Left lung (tissue), 10 donors: Measurements from ENCODE around the gene MYG1. TPM values are rescaled to one million over a fixed set of nuclear protein-coding genes. Genes with fewer than 3 reads are reported as not detected.

ENCODE experiments used
- ATAC-seq: fragments of 200-7000 bp; cut with Tn5 transposase; one replicate; pipeline ENCODE4 v1.9.1; 2020; ENCODE audit warnings: moderate library complexity
- DNase-seq, 4 donors: peaks; one replicate each; pipeline ENCODE4 v3.0.0-alpha.2; 2013 to 2020
- H3K27ac ChIP-seq, 2 donors: fragments of 200-600 bp; sonication (generic) in 1 of 2; one replicate each; pipeline versions ENCODE4 v1.5.0 to v1.8.0; 2020 to 2021
- H3K27me3 ChIP-seq, 2 donors: fragments of 200-600 bp; sonication (generic) in 1 of 2; one replicate each; pipeline versions ENCODE4 v1.5.0 to v1.8.0; 2020 to 2021
- H3K36me3 ChIP-seq, 2 donors: fragments of 200-600 bp; sonication (generic) in 1 of 2; one replicate each; pipeline versions ENCODE4 v1.5.0 to v1.8.0; 2020 to 2021
- H3K4me1 ChIP-seq, 2 donors: fragments of 200-600 bp; one replicate each; pipeline ENCODE4 v1.8.0; 2021
- H3K4me3 ChIP-seq, 2 donors: fragments of 200-600 bp; sonication (generic) in 1 of 2; one replicate each; pipeline versions ENCODE4 v1.5.0 to v1.8.0; 2020 to 2021; ENCODE audit warnings: mild to moderate bottlenecking in 1 of 2
- H3K9me3 ChIP-seq, 2 donors: fragments of 200-600 bp; sonication (generic) in 1 of 2; one replicate each; pipeline versions ENCODE4 v1.5.0 to v1.8.0; 2020 to 2021
- intact Hi-C, 2 donors: fragments of 100-400 bp; cut with DNase I; formaldehyde crosslinking; loops; one replicate each; pipeline versions ENCODE4 v1.11.2 to v1.14.2; 2022
- polyA plus RNA-seq, 6 donors: library from polyadenylated mRNA; unstranded; fragments of 120-200 nt; gene quantifications; one replicate each; pipeline ENCODE4 v1.2.1, GENCODE V29; 2013; ENCODE audit not compliant: insufficient read length in 6 of 6
- total RNA-seq, 2 donors: library from RNA; stranded (reverse); fragmentation: NEBNext Ultra II Directional; extraction: Animal tissue kit (Norgen Biotek cat#: 25700); gene quantifications; one replicate each; pipeline ENCODE4 v1.2.1, GENCODE V29; 2021
- TF ChIP-seq, protein P1 (sequence below), 2 donors: fragments of 200-600 bp; sonication (generic) in 1 of 2; IDR thresholded peaks; one replicate each; pipeline versions ENCODE4 v1.5.0 to v1.8.0; 2021; ENCODE audit warnings: antibody characterized with exemption in 2 of 2
- donor health status: DM: no; HTN: yes; CAD: no.
- donor health status: DM: no; HTN: no; CAD: no.

Gene MYG1
- total and polyA plus RNA-seq, 8 donors: 27.7 to 51.0 (median 46.7) TPM

DNA sequence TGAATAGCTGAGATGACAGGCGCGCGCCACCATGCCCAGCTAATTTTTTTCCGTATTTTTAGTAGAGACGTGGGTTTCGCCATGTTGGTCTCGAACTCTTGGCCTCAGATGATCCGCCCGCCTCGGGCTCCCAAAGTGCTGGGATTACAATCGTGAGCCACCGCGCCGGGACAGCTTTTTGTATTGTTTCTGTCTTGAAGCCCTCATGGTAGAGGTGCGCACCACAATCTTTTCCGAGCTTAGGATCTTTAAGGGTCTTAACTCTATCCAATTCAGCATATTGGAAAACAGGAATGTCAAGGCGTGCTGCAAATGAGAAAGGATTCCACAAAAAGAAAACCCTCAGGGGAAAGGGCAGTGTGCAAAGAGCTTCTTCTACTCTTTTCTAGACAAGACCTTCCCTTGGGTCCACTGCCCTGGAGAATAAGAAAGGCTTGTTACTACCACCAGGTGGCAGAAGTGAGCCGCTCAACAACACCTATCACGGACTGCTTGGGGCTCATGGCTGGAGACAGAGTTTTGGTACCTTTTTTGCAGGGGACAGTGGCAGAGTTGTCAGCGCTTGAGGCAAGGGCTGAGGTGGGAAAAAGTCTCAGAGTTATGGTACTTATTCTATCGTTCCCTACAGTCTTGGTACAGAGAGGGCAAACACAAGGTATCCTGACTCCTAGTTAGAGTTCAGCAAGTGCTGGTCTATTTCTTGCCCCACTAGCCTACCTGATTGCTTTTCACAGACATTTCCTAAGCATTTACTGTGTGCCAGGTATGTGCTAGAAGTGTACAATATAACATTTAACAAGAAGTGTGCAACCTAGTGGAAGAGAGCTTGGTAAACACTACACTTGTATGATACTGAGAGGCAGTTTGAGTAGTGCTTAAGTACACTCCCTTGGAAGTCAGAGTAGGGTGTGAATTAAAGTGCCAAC is 53.1 kb downstream of the MYG1 start:
- DNase-seq: peak in 3 of 4 donors; percentile 78 to 92 (median 82)
- peaks cover 4 to 13% of the 10 kb centered on the region in 2 donors for H3K4me1 ChIP-seq
- peak; percentile 97 for ATAC-seq
- TF ChIP-seq, protein P1, sequence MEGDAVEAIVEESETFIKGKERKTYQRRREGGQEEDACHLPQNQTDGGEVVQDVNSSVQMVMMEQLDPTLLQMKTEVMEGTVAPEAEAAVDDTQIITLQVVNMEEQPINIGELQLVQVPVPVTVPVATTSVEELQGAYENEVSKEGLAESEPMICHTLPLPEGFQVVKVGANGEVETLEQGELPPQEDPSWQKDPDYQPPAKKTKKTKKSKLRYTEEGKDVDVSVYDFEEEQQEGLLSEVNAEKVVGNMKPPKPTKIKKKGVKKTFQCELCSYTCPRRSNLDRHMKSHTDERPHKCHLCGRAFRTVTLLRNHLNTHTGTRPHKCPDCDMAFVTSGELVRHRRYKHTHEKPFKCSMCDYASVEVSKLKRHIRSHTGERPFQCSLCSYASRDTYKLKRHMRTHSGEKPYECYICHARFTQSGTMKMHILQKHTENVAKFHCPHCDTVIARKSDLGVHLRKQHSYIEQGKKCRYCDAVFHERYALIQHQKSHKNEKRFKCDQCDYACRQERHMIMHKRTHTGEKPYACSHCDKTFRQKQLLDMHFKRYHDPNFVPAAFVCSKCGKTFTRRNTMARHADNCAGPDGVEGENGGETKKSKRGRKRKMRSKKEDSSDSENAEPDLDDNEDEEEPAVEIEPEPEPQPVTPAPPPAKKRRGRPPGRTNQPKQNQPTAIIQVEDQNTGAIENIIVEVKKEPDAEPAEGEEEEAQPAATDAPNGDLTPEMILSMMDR (IDR thresholded peaks at IDR 0.05): peak; percentile 93 to 94
- H3K9me3 ChIP-seq: no peaks in the 10 kb centered on the region
- H3K27me3 ChIP-seq: no peaks in the 10 kb centered on the region
- H3K4me3 ChIP-seq: no peak overlapping the region
- intact Hi-C loops: loop anchor here in 1 of 2 donors (5.0 kb wide), 1 partner anchor 70 kb away; the partner anchor contains the start of gene AMHR2
- H3K36me3 ChIP-seq: no peaks in the 10 kb centered on the region
- peak overlapping the region; percentile 39 to 53 for H3K27ac ChIP-seq

DNA sequence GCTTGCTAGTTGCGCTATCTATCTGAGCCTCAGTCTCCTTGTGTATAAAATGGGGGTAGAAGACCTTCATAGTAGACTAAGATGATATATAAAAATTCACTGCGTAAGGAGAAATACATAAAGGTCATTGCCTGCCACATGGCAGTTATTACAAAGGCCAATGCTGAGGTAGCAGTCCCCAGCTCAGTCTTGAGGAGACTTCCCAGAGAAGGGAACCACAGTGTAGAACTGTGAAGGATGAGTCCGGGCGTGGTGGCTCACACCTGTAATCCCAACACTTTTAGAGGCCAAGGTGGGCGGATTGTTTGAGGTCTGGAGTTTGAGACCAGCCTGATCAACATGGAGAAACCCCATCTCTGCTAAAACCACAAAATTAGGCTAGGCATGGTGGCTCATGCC is 53.8 kb downstream of the MYG1 start:
- Histone ChIP-seq H3K27me3 (no peaks in the 10 kb centered on the region), H3K27ac (no peak overlapping the region), H3K4me1 (peaks cover 4 to 13% of the 10 kb centered on the region in 2 donors), H3K9me3 (no peaks in the 10 kb centered on the region), H3K36me3 (no peaks in the 10 kb centered on the region), H3K4me3 (no peak overlapping the region)
- no peak for DNase-seq
- peak; percentile 7 for ATAC-seq
- intact Hi-C loops: loop anchor here in 1 of 2 donors (5.0 kb wide), 1 partner anchor 69 kb away; the partner anchor contains the start of gene AMHR2
- TF ChIP-seq, protein P1 (IDR thresholded peaks at IDR 0.05): no peak

DNA sequence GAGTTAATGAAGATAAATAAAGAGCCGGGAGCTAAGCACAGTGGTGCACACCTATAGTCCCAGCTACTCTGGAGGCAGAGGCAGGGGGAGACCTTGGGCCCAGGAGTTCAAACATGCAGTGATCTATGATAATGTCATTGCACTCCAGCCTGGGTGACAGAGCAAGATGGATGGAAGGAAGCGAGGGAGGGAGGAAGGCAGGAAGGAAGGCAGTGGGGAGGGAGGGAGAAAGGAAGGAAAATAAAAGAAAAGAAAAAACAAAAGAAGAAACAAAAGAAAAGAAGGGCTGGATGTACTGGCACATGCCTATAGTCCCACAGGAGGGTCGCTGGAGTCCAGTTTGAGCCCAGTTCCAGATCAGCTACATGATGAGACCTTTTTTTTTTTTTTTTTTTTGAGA is 55.6 kb downstream of the MYG1 start:
- peaks cover 4 to 13% of the 10 kb centered on the region in 2 donors for H3K4me1 ChIP-seq
- TF ChIP-seq, protein P1 (IDR thresholded peaks at IDR 0.05): no peak
- intact Hi-C loops: no loop called here
- DNase-seq: no peak
- H3K4me3 ChIP-seq: no peak overlapping the region
- H3K27me3 ChIP-seq: no peaks in the 10 kb centered on the region
- no peaks in the 10 kb centered on the region for H3K36me3 ChIP-seq
- H3K27ac ChIP-seq: no peak overlapping the region
- H3K9me3 ChIP-seq: no peaks in the 10 kb centered on the region
- ATAC-seq: no peak

Other genes starting within 250 kb of the MYG1 start
- gene TNS2, start 249.6 kb upstream of the MYG1 start, total RNA-seq: 100 to 1,000 TPM; 112 to 129 TPM
- gene TNS2, start 249.6 kb upstream of the MYG1 start, polyA plus RNA-seq: 100 to 1,000 TPM; 101 to 164 (median 117) TPM
- gene SPRYD3, start 220.3 kb upstream of the MYG1 start, total RNA-seq: 10 to 100 TPM; 36.4 to 41.4 TPM
- 10 to 100 TPM; 14.2 to 19.3 (median 17.0) TPM for gene SPRYD3, start 220.3 kb upstream of the MYG1 start, polyA plus RNA-seq
- 10 to 100 TPM; 25.4 to 29.1 TPM for gene IGFBP6, start 202.0 kb upstream of the MYG1 start, total RNA-seq
- 10 to 100 TPM; 15.4 to 23.8 (median 22.2) TPM for gene IGFBP6, start 202.0 kb upstream of the MYG1 start, polyA plus RNA-seq
- gene SOAT2, start 196.2 kb upstream of the MYG1 start, total RNA-seq: not detected
- under 1 TPM; 0.13 to 0.42 (median 0.19) TPM for gene SOAT2, start 196.2 kb upstream of the MYG1 start, polyA plus RNA-seq
- gene ZNF740, start 119.0 kb upstream of the MYG1 start, total RNA-seq: 10 to 100 TPM; 34.6 to 39.2 TPM
- 10 to 100 TPM; 59.2 to 67.4 (median 65.2) TPM for gene ZNF740, start 119.0 kb upstream of the MYG1 start, polyA plus RNA-seq
- gene CSAD, start 118.8 kb upstream of the MYG1 start, total RNA-seq: 10 to 100 TPM; 33.1 to 36.3 TPM
- gene CSAD, start 118.8 kb upstream of the MYG1 start, polyA plus RNA-seq: 100 to 1,000 TPM in 2 of 6 donors, 10 to 100 TPM in 4; 71.5 to 109 (median 97.0) TPM
- gene ITGB7, start 92.4 kb upstream of the MYG1 start, total RNA-seq: 10 to 100 TPM in 1 of 2 donors, 1 to 10 TPM in 1; 3.8 to 10.9 TPM
- 1 to 10 TPM; 1.1 to 2.8 (median 1.7) TPM for gene ITGB7, start 92.4 kb upstream of the MYG1 start, polyA plus RNA-seq
- 10 to 100 TPM; 38.2 to 38.6 TPM for gene RARG, start 67.5 kb upstream of the MYG1 start, total RNA-seq
- 10 to 100 TPM; 43.1 to 62.5 (median 47.7) TPM for gene RARG, start 67.5 kb upstream of the MYG1 start, polyA plus RNA-seq
- gene ESPL1, start 31.4 kb upstream of the MYG1 start, total RNA-seq: 1 to 10 TPM; 2.8 to 4.1 TPM
- 10 to 100 TPM in 5 of 6 donors, 1 to 10 TPM in 1; 8.6 to 21.7 (median 12.9) TPM for gene ESPL1, start 31.4 kb upstream of the MYG1 start, polyA plus RNA-seq
- gene PFDN5, start 4.2 kb upstream of the MYG1 start, total RNA-seq: 100 to 1,000 TPM; 321 to 370 TPM
- 100 to 1,000 TPM; 651 to 800 (median 738) TPM for gene PFDN5, start 4.2 kb upstream of the MYG1 start, polyA plus RNA-seq
- 10 to 100 TPM; 44.0 to 51.2 TPM for gene AAAS, start 21.9 kb downstream of the MYG1 start, total RNA-seq
- gene AAAS, start 21.9 kb downstream of the MYG1 start, polyA plus RNA-seq: 10 to 100 TPM; 71.8 to 87.9 (median 79.6) TPM
- under 1 TPM in 1 of 2 donors, not detected in 1; 0.64 TPM for gene SP7, start 36.7 kb downstream of the MYG1 start, total RNA-seq
- under 1 TPM; 0.11 to 0.31 (median 0.15) TPM for gene SP7, start 36.7 kb downstream of the MYG1 start, polyA plus RNA-seq
- gene SP1, start 80.5 kb downstream of the MYG1 start, total RNA-seq: 10 to 100 TPM; 69.5 to 78.0 TPM
- gene SP1, start 80.5 kb downstream of the MYG1 start, polyA plus RNA-seq: 10 to 100 TPM; 74.1 to 82.0 (median 79.7) TPM
- gene AMHR2, start 124.2 kb downstream of the MYG1 start, total RNA-seq: under 1 TPM in 1 of 2 donors, not detected in 1; 0.18 TPM
- 1 to 10 TPM; 1.7 to 3.7 (median 3.4) TPM for gene AMHR2, start 124.2 kb downstream of the MYG1 start, polyA plus RNA-seq
- 100 to 1,000 TPM; 146 to 155 TPM for gene PRR13, start 142.0 kb downstream of the MYG1 start, total RNA-seq
- 100 to 1,000 TPM in 4 of 6 donors, 10 to 100 TPM in 2; 82.7 to 123 (median 107) TPM for gene PRR13, start 142.0 kb downstream of the MYG1 start, polyA plus RNA-seq
- 100 to 1,000 TPM; 634 to 679 TPM for gene PCBP2, start 152.4 kb downstream of the MYG1 start, total RNA-seq
- gene PCBP2, start 152.4 kb downstream of the MYG1 start, polyA plus RNA-seq: 1,000 to 10,000 TPM in 5 of 6 donors, 100 to 1,000 TPM in 1; 986 to 1,132 (median 1,062) TPM
- 10 to 100 TPM; 19.9 to 24.2 TPM for gene MAP3K12, start 199.8 kb downstream of the MYG1 start, total RNA-seq
- gene MAP3K12, start 199.8 kb downstream of the MYG1 start, polyA plus RNA-seq: 10 to 100 TPM; 28.7 to 38.0 (median 32.2) TPM
- gene TARBP2, start 201.6 kb downstream of the MYG1 start, total RNA-seq: 10 to 100 TPM; 35.6 to 39.9 TPM
- 10 to 100 TPM; 43.5 to 58.6 (median 50.1) TPM for gene TARBP2, start 201.6 kb downstream of the MYG1 start, polyA plus RNA-seq
- not detected for gene NPFF, start 207.8 kb downstream of the MYG1 start, total RNA-seq
- 1 to 10 TPM in 2 of 6 donors, under 1 TPM in 3, not detected in 1; 0.65 to 1.1 (median 0.94) TPM for gene NPFF, start 207.8 kb downstream of the MYG1 start, polyA plus RNA-seq